Heart left ventricle (tissue), 16 donors: Measurements from ENCODE around the gene UBP1. TPM values are rescaled to one million over a fixed set of nuclear protein-coding genes. Genes with fewer than 3 reads are reported as not detected.

Experiments
- ATAC-seq, 4 donors: fragments of 200-7000 bp; cut with Tn5 transposase; one replicate each; pipeline ENCODE4 v1.9.1; 2020 to 2022; ENCODE audit warnings: moderate library complexity in 4 of 4, mild to moderate bottlenecking in 3 of 4, moderate number of reproducible peaks in 1 of 4
- DNase-seq, 5 donors: peaks; one replicate each; pipeline ENCODE4 v3.0.0-alpha.2; 2020
- H3K27ac ChIP-seq, 12 donors: fragments of 200-600 bp; sonication (generic) in 4 of 12; one replicate each; pipeline versions ENCODE4 v1.5.0 to v1.8.0; 2016 to 2022; ENCODE audit warnings: mild to moderate bottlenecking in 2 of 12
- H3K27me3 ChIP-seq, 9 donors: fragments of 200-600 bp; sonication (generic) in 2 of 9; one replicate each; pipeline versions ENCODE4 v1.5.1 to v1.8.0; 2016 to 2022; ENCODE audit warnings: mild to moderate bottlenecking in 3 of 9
- H3K36me3 ChIP-seq, 9 donors: fragments of 200-600 bp; sonication (generic) in 2 of 9; one replicate each; pipeline versions ENCODE4 v1.5.0 to v1.8.0; 2018 to 2022; ENCODE audit warnings: mild to moderate bottlenecking in 2 of 9
- H3K4me1 ChIP-seq, 12 donors: fragments of 200-600 bp; sonication (generic) in 4 of 12; one replicate each; pipeline versions ENCODE4 v1.5.0 to v1.8.0; 2016 to 2022; ENCODE audit warnings: mild to moderate bottlenecking in 3 of 12
- H3K4me3 ChIP-seq, 12 donors: fragments of 200-600 bp; sonication (generic) in 4 of 12; one replicate each; pipeline versions ENCODE4 v1.5.0 to v1.8.0; 2017 to 2022; ENCODE audit warnings: mild to moderate bottlenecking in 9 of 12, moderate library complexity in 4 of 12
- H3K9me3 ChIP-seq, 12 donors: fragments of 200-600 bp; sonication (generic) in 4 of 12; one replicate each; pipeline versions ENCODE4 v1.5.0 to v1.8.0; 2016 to 2022; ENCODE audit warnings: mild to moderate bottlenecking in 1 of 12
- CTCF ChIP-seq, 12 donors: fragments of 200-600 bp; sonication (generic) in 4 of 12; IDR thresholded peaks; one replicate each; pipeline versions ENCODE4 v1.5.0 to v1.8.0; 2018 to 2022; ENCODE audit warnings: antibody characterized with exemption in 12 of 12, mild to moderate bottlenecking in 5 of 12
- POLR2A ChIP-seq, 2 donors: fragments of 450-650 bp; IDR thresholded peaks; one replicate each; pipeline ENCODE4 v1.6.1; 2017; ENCODE audit warnings: antibody characterized with exemption in 2 of 2, mild to moderate bottlenecking in 2 of 2, moderate library complexity in 2 of 2
- WGBS, 4 donors: extraction: QIAGEN DNeasy Blood & Tissue Kit in 2 of 4; methylation state at CpG; one replicate each; pipeline versions ENCODE4 v1.1.5 to v1.1.7; 2013 to 2018; 5-methylcytosine and 5-hydroxymethylcytosine counted together
- intact Hi-C, 10 donors: fragments of 100-400 bp; cut with DNase I; formaldehyde crosslinking; loops; one replicate each; pipeline versions ENCODE4 v1.11.1 to v1.14.2; 2022
- polyA plus RNA-seq, 2 donors: library from polyadenylated mRNA; stranded (reverse); fragments of 200-250 nt; gene quantifications; one replicate each; pipeline ENCODE4 v1.2.3, GENCODE V29; 2013
- total RNA-seq, 9 donors: library from RNA; depleted of rRNA in 2 of 9; stranded (reverse); fragments of >200 nt in 2 of 9; fragmentation: NEBNext Ultra II Directional in 3 of 9; extraction: Animal tissue kit (Norgen Biotek cat#: 25700) in 3 of 9; gene quantifications; one replicate each; pipeline versions ENCODE4 v1.1.0 to v1.2.4, GENCODE V29; 2016 to 2023
- donor health status: ischemic (EF 13 %, LVEDD 7.1; RV severe dilation, severe dysfunction).
- donor health status: healthy with polysubstance abuse.
- donor health status: DM: no; HTN: yes; CAD: no.
- donor health status: DM: no; HTN: no; CAD: no.
- donor health status: ischemic (EF 25% LVEDD 6.9; RV normal size, moderate dysfunction).
- donor health status: ischemic (EF 25% LVEDD 5.7; RV mildly dilated, moderate dysfunction).
- donor health status: healthy.
- donor health status: DM: yes; HTN: yes; CAD: no.
- donor health status: ischemic (EF 35%, LVEDD 5.7; RV mildly dilated, moderate dysfunction).
- donor health status: nonischemic (EF 11% LVEDD 7.7; RV severe dilation, severe dysfunction).
- donor health status: DM: yes; HTN: yes; CAD: no.
- donor health status: PGD.
- donor health status: ischemic (EF 29% LVEDD 5.4; RV normal size, mild dysfunction).
- donor health status: nonischemic (EF 23%, LVEDD 6.1; RV moderate dilation, normal function).

Gene UBP1
- total and polyA plus RNA-seq, 11 donors, result 11.8 to 53.5 (median 42.0) TPM

- intact Hi-C loops, result no loop called here
- DNase-seq (no peak), ATAC-seq (no peak)
- Histone ChIP-seq H3K9me3 (no peaks in the 10 kb centered on the region), H3K27me3 (no peaks in the 10 kb centered on the region), H3K4me3 (no peak overlapping the region), H3K27ac (no peak overlapping the region), H3K4me1 (peaks cover 0 to 65% (median 41%) of the 10 kb centered on the region in 12 donors), H3K36me3 (peaks cover 0 to 36% (median 22%) of the 10 kb centered on the region in 9 donors)
- WGBS, 4 donors, result 94 to 96% (median 95%) methylated on average over 10 of the region's 10 CpGs
- TF ChIP-seq POLR2A (IDR thresholded peaks at IDR 0.05) (no peak), CTCF (IDR thresholded peaks at IDR 0.05) (no peak)
These were observed 13.4 kb downstream of the UBP1 start for GRCh38 chr3:33426630-33427317.

- 43 to 50% (median 50%) methylated on average over 1 of the region's 1 CpG for WGBS, 4 donors
- DNase-seq (no peak), ATAC-seq (no peak)
- TF ChIP-seq CTCF (IDR thresholded peaks at IDR 0.05), result no peak
- TF ChIP-seq POLR2A (IDR thresholded peaks at IDR 0.05), result no peak
- Histone ChIP-seq H3K27me3 (no peaks in the 10 kb centered on the region), H3K36me3 (peaks cover 0 to 42% (median 28%) of the 10 kb centered on the region in 9 donors), H3K27ac (no peak overlapping the region), H3K4me3 (no peak overlapping the region), H3K4me1 (peaks cover 0 to 59% (median 35%) of the 10 kb centered on the region in 12 donors), H3K9me3 (no peaks in the 10 kb centered on the region)
- intact Hi-C loops, result no loop called here
These were observed 14.1 kb downstream of the UBP1 start for GRCh38 chr3:33426068-33426467.

DNA sequence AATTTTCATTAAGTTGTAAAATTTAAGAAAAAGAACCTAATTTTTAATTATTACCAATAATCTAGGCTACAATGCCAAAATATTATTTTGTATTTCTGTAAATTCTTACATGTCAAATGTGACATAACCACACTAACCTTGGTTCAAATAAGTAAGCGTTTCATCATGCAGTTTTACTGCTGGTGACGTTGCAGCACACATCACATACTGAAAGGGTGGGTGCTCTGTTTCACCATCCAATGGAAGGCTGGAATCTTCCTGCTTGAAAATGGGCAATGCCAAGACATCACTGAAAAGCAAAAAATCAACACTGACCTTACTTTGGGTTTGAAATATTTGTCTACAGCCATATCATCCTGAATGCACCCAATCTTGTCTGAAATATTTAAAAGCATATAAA is 14.8 kb downstream of the UBP1 start:
- intact Hi-C loops, result no loop called here
- H3K27me3 ChIP-seq, result no peaks in the 10 kb centered on the region
- H3K36me3 ChIP-seq, result peaks cover 0 to 49% (median 33%) of the 10 kb centered on the region in 9 donors
- H3K4me1 ChIP-seq, result peaks cover 0 to 53% (median 32%) of the 10 kb centered on the region in 12 donors
- DNase-seq, result no peak
- H3K9me3 ChIP-seq, result no peaks in the 10 kb centered on the region
- 72 to 81% (median 75%) methylated on average over 2 of the region's 2 CpGs for WGBS, 4 donors
- no peak overlapping the region for H3K4me3 ChIP-seq
- TF ChIP-seq CTCF (IDR thresholded peaks at IDR 0.05) (no peak), POLR2A (IDR thresholded peaks at IDR 0.05) (no peak)
- H3K27ac ChIP-seq, result no peak overlapping the region
- no peak for ATAC-seq

GRCh38 chr3:33424606-33425452 is 15.4 kb downstream of the UBP1 start:
- ATAC-seq, result peak; percentile 69 to 81 (median 76)
- Histone ChIP-seq H3K27ac (peak overlapping the region in 6 of 12 donors; percentile 13 to 43 (median 26)), H3K9me3 (no peaks in the 10 kb centered on the region), H3K36me3 (peaks cover 0 to 55% (median 37%) of the 10 kb centered on the region in 9 donors), H3K4me3 (no peak overlapping the region), H3K27me3 (no peaks in the 10 kb centered on the region), H3K4me1 (peaks cover 0 to 47% (median 29%) of the 10 kb centered on the region in 12 donors)
- DNase-seq, result peak in 3 of 5 donors; percentile 26 to 45 (median 31)
- WGBS, 4 donors, result 67 to 75% (median 69%) methylated on average over 10 of the region's 10 CpGs
- TF ChIP-seq POLR2A (IDR thresholded peaks at IDR 0.05) (no peak), CTCF (IDR thresholded peaks at IDR 0.05) (no peak)
- intact Hi-C loops, result no loop called here
